22Rv1 (cell line): ENCODE results near the gene ACE.

ENCODE experiments used
- H3K27ac ChIP-seq: fragments of 450-650 bp; 2 replicates; pipeline ENCODE4 v1.5.1; 2017
- CTCF ChIP-seq: fragments of 450-650 bp; IDR thresholded peaks from 2 replicates; pipeline ENCODE4 v1.5.1; 2017; ENCODE audit warnings: mild to moderate bottlenecking
- ZFX ChIP-seq: fragments of 450-650 bp; IDR thresholded peaks from 2 replicates; pipeline ENCODE4 v1.6.1; 2017; ENCODE audit warnings: antibody characterized with exemption, borderline replicate concordance

ACE gene

GRCh38 chr17:63492940-63493339 is 16.1 kb downstream of the ACE start:
- no peak overlapping the region for H3K27ac ChIP-seq
- no peak for TF ChIP-seq ZFX

- TF ChIP-seq ZFX = no peak
- no peak for TF ChIP-seq CTCF
- no peak overlapping the region for H3K27ac ChIP-seq
Observed at GRCh38 chr17:63493411-63493810, 16.6 kb downstream of the ACE start.

DNA sequence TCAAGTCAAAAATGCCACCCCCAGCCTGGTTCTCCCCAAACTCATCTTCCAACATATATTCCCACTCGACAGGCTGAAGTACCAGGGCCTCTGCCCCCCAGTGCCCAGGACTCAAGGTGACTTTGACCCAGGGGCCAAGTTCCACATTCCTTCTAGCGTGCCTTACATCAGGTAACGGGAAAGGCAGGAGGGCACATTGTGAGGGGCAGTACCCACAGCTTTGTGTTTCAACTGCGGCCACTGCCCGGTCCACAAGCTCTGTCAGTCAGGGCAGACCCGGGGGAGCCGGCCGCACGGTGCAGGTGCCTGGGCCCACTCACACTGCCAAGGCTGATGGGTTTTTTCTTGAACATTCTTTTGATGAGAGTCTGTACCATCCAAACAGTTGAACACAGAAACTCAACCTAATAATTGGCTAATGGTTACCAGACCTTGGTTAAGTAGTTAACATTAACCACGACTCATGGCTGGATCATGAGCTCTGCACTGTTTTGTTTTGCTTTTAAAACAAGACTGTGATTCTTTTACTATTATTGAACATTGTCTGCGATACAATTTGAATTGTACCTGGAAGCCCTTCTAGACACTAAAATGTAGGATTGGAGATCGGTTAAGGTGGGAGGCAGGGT is 17.6 kb downstream of the ACE start:
- TF ChIP-seq ZFX (no peak), CTCF (no peak)
- no peak overlapping the region for H3K27ac ChIP-seq

DNA sequence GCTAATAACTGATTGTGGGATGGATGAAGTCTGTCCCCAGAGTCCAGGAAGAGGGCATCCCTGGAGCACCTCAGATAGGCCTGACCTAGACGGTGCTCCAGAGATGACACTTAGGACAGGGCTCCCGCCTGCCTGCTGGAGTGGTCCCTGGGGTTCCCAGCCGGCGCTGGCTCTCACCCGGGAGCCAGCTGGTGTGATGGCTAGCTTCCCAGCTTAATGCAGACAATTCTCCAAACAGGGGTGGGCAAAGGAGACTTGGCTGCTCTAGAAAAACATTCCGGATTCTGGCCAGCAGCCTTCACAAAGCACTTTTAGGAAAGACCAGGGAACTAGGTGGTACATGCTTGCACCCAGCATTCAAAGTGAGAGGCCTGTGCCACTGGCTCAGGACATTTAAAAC is 18.6 kb downstream of the ACE start:
- TF ChIP-seq CTCF = no peak
- no peak overlapping the region for H3K27ac ChIP-seq

DNA sequence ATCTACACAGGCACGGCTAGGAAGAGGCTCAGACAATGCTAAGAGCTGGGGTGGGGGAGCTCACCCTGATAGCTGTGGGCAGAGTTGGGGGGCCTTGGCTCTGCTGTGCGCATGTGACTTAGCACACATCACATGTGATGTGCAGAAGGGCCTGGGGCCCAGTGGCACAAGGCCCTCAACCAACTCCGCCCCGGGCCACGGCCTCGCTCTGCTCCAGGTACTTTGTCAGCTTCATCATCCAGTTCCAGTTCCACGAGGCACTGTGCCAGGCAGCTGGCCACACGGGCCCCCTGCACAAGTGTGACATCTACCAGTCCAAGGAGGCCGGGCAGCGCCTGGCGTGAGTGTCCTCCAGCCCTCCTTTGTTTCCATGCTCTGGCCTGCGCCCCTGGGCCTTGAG is 19.3 kb downstream of the ACE start:
- no peak for TF ChIP-seq CTCF
- TF ChIP-seq ZFX = no peak
- no peak overlapping the region for H3K27ac ChIP-seq

- TF ChIP-seq ZFX = no peak
- TF ChIP-seq CTCF = no peak
Observed at GRCh38 chr17:63496663-63497400, 20.0 kb downstream of the ACE start.

GRCh38 chr17:63497708-63498483 is 21.0 kb downstream of the ACE start:
- 0 out of 2 replicates have a peak overlapping the region, but pooled peaks have one; percentile 17 for H3K27ac ChIP-seq
- TF ChIP-seq ZFX (no peak), CTCF (peak; percentile 50)

More at GRCh38 chr17:63496663-63497400, 20.0 kb downstream of the ACE start:
- no peak overlapping the region for H3K27ac ChIP-seq
